ENCODE data around the gene DNAJC15. TPM values are rescaled to one million over a fixed set of nuclear protein-coding genes. Genes with fewer than 3 reads are reported as not detected.
A peak's percentile ranks its signal among the peaks of the same experiment; 100 is the strongest.
"Not testable (repeated sequence)": the region's sequence is repeated elsewhere in the genome, so short reads cannot be mapped to it uniquely, and the experiment has no call there.

Gene DNAJC15
- total and polyA plus RNA-seq, 2 experiments from 2014 or later = 25.9 to 70.5 TPM

DNA sequence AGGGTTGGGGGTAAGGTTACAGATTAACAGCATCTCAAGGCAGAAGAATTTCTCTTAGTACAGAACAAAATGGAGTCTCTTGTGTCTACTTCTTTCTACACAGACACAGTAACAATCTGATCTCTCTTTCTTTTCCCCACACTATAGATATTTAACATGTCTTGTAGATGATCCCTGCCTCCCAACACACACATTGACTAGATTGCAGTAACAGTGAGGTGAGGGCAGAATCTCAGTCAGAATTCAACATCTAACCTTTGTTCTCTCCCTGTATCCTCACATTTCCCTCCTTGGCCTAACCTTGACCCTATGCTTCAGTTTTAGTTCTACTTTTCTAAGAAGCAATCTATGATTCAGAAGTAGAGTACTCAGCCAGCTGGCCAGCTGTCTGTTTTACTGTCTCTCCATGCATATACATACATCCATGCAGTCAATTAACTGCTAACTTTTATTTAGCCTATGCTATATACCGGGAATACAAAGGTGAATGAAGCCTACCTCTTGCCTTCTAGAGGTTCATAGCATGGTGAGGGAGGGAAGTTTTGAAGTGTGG lies 18.1 kb downstream of the DNAJC15 start:
- Histone ChIP-seq H3K4me3 (no peak overlapping the region), H3K9me3 (ENCODE audit: low read depth) (no peaks in the 10 kb centered on the region), H3K27ac (no peak overlapping the region), H3K9ac (no peak overlapping the region), H3K79me2 (ENCODE audit: insufficient read depth) (peaks cover 94% of the 10 kb centered on the region), H3F3A (ENCODE audit: insufficient read depth) (no peaks in the 10 kb centered on the region), H2AFZ (no peak overlapping the region), H3K4me2 (ENCODE audit: unreplicated experiment) (no peak overlapping the region), H3K36me3 (ENCODE audit: low read depth) (0 out of 2 replicates have a peak, but pooled peaks cover 4% of the 10 kb centered on the region), H3K4me1 (ENCODE audit: insufficient read depth) (peaks cover 8% of the 10 kb centered on the region; the same call in 1 of the 2 replicates), H3K27me3 (replicated peaks; ENCODE audit: insufficient read depth) (no peaks in the 10 kb centered on the region), H4K20me1 (ENCODE audit: insufficient read depth) (0 out of 2 replicates have a peak, but pooled peaks cover 2% of the 10 kb centered on the region), H3K9me2 (ENCODE audit: insufficient read depth) (no peaks in the 10 kb centered on the region)
- peak; percentile 15 for DNase-seq
- no peak for TF ChIP-seq EZH2 (IDR thresholded peaks at IDR 0.05; ENCODE audit: insufficient read depth, poor library complexity, severe bottlenecking)
- TF ChIP-seq EZH2phosphoT487 (IDR thresholded peaks at IDR 0.05; ENCODE audit: insufficient read depth, low read depth) = no peak
- WGBS, 2 experiments (ENCODE audit: low coverage in 1 of 2, low lambda C conversion rate in 2 of 2, missing lambda C conversion rate in 2 of 2) = 89 to 100% methylated on average over 1 of the region's 1 CpG
- in situ Hi-C loops (cut with MboI) = no loop called here

DNA sequence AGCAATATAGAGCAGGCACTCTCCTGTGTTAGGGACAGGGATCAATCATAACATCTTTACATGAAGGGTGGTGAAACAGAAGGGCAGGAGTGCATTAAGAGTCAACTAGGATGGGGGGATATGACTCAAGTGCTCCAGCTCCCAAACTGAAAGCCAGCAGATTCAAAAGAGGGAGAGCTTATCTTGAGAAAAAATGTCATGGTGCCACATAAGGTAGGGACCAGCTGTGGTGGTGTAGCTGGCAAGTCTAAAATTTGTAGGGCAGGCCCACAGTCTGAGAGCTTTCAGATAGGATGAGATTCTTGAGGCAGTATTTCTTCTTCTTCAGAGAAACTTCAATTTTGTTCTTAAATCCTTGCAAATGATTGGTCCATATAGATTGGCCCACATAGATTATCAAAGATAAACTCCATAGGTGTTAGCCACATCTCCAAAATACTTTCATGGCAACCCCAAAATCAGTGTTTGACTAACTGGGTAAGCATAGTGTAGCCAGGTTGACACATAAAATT lies 19.1 kb downstream of the DNAJC15 start:
- in situ Hi-C loops (cut with MboI) = no loop called here
- peaks cover 94% of the 10 kb centered on the region for H3K79me2 ChIP-seq (ENCODE audit: insufficient read depth)

DNA sequence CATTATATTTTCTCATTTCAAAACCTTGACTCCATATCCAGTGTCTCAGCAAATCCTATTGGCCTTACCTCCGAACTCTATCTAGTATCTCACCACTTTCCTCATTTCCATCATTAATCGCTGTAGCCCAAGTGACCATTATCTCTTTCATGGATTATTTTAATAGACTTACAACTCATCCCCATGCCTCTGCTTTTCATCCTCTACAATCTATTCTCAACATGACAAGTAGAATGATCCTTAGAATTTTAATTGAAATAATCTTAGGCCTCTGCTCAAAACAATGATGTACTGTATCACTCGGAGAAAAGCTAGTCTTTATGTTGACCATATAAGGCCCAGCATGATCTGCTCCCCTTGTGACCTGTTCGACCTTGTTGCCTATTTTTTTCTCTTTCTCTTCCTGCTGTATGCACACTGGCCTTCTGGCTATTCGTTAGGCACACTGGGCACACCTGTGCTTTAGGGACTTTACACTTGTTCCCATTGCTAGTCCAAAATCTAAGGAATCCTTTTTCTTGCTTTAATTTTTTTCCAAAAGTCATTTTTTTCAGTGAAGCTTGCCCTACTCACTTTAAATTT lies 21.4 kb downstream of the DNAJC15 start:
- 97 to 99% methylated on average over 5 of the region's 5 CpGs for WGBS, 2 experiments (ENCODE audit: low coverage in 1 of 2, low lambda C conversion rate in 2 of 2, missing lambda C conversion rate in 2 of 2)
- Histone ChIP-seq H3F3A (ENCODE audit: insufficient read depth) (peaks cover 7% of the 10 kb centered on the region; the same call in 1 of the 2 replicates), H3K9ac (no peak overlapping the region), H3K4me2 (ENCODE audit: unreplicated experiment) (no peak overlapping the region), H3K4me1 (ENCODE audit: insufficient read depth) (peaks cover 15% of the 10 kb centered on the region; the same call in 1 of the 2 replicates), H2AFZ (no peak overlapping the region), H3K4me3 (no peak overlapping the region), H3K9me3 (ENCODE audit: low read depth) (no peaks in the 10 kb centered on the region), H3K79me2 (ENCODE audit: insufficient read depth) (peaks cover 94% of the 10 kb centered on the region), H3K9me2 (ENCODE audit: insufficient read depth) (no peaks in the 10 kb centered on the region), H3K36me3 (ENCODE audit: low read depth) (no peaks in the 10 kb centered on the region), H3K27ac (no peak overlapping the region), H3K27me3 (replicated peaks; ENCODE audit: insufficient read depth) (no peaks in the 10 kb centered on the region), H4K20me1 (ENCODE audit: insufficient read depth) (0 out of 2 replicates have a peak, but pooled peaks cover 2% of the 10 kb centered on the region)
- in situ Hi-C loops (cut with MboI) = no loop called here
- DNase-seq = no peak
- TF ChIP-seq EZH2 (IDR thresholded peaks at IDR 0.05; ENCODE audit: insufficient read depth, poor library complexity, severe bottlenecking) (no peak), EZH2phosphoT487 (IDR thresholded peaks at IDR 0.05; ENCODE audit: insufficient read depth, low read depth) (no peak)

More for the DNA sequence above, 19.1 kb downstream of the DNAJC15 start:
- peaks cover 8% of the 10 kb centered on the region; the same call in 1 of the 2 replicates for H3K4me1 ChIP-seq (ENCODE audit: insufficient read depth)
- H3K9me2 ChIP-seq (ENCODE audit: insufficient read depth) = no peaks in the 10 kb centered on the region
- H4K20me1 ChIP-seq (ENCODE audit: insufficient read depth) = 0 out of 2 replicates have a peak, but pooled peaks cover 2% of the 10 kb centered on the region
- no peak overlapping the region for H2AFZ ChIP-seq
- no peak overlapping the region for H3K4me3 ChIP-seq
- H3K36me3 ChIP-seq (ENCODE audit: low read depth) = 0 out of 2 replicates have a peak, but pooled peaks cover 4% of the 10 kb centered on the region
- H3K27ac ChIP-seq = no peak overlapping the region
- TF ChIP-seq EZH2phosphoT487 (IDR thresholded peaks at IDR 0.05; ENCODE audit: insufficient read depth, low read depth) (no peak), EZH2 (IDR thresholded peaks at IDR 0.05; ENCODE audit: insufficient read depth, poor library complexity, severe bottlenecking) (no peak)
- no peaks in the 10 kb centered on the region for H3K27me3 ChIP-seq (replicated peaks; ENCODE audit: insufficient read depth)
- H3K9ac ChIP-seq = no peak overlapping the region
- H3K9me3 ChIP-seq (ENCODE audit: low read depth) = no peaks in the 10 kb centered on the region
- no peak overlapping the region for H3K4me2 ChIP-seq (ENCODE audit: unreplicated experiment)
- no peak for DNase-seq
- no peaks in the 10 kb centered on the region for H3F3A ChIP-seq (ENCODE audit: insufficient read depth)

DNA sequence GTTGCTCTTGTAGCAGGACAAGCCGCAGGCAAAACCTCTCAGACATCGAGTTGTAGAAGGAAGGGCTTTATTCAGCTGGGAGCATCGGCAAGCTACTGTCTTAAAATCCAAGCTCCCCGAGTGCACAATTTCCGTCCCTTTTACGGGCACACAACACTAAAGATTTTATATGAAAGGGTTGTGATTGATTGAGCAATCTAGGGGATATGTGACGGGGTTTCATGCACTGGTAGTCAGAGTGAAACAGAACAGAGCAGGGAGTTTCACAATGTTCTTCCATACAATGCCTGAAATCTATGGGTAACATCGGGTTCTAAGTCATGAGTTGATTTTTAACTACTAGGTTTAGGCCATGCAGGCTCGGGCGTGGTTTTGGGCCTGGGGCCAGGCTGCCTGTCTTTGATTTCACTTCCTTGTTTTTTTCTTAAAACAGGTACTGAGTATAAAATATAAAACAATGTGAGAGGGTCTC lies 22.0 kb downstream of the DNAJC15 start:
- WGBS, 2 experiments (ENCODE audit: low coverage in 1 of 2, low lambda C conversion rate in 2 of 2, missing lambda C conversion rate in 2 of 2) = 89 to 90% methylated on average over 10 of the region's 10 CpGs
- H3K27me3 ChIP-seq (replicated peaks; ENCODE audit: insufficient read depth); H3K4me2 ChIP-seq (ENCODE audit: unreplicated experiment); H4K20me1 ChIP-seq (ENCODE audit: insufficient read depth); H3K4me3 ChIP-seq; H3K9me3 ChIP-seq (ENCODE audit: low read depth); H2AFZ ChIP-seq; DNase-seq; in situ Hi-C loops (cut with MboI); H3K36me3 ChIP-seq (ENCODE audit: low read depth); H3K9me2 ChIP-seq (ENCODE audit: insufficient read depth); H3F3A ChIP-seq (ENCODE audit: insufficient read depth); H3K9ac ChIP-seq; H3K27ac ChIP-seq: not testable (repeated sequence)
- peaks cover 15% of the 10 kb centered on the region; the same call in 1 of the 2 replicates for H3K4me1 ChIP-seq (ENCODE audit: insufficient read depth)
- H3K79me2 ChIP-seq (ENCODE audit: insufficient read depth) = peaks cover 94% of the 10 kb centered on the region

All from GM23248 (cell line).